GM19328 (cell line): ENCODE data around the gene SHISAL1.

Experiments
- ATAC-seq: cut with Tn5 transposase; IDR thresholded peaks from one replicate; pipeline ENCODE4 v1.9.1; 2021; ENCODE audit warnings: mild to moderate bottlenecking, moderate library complexity; ENCODE audit not compliant: unreplicated experiment

SHISAL1 gene

DNA sequence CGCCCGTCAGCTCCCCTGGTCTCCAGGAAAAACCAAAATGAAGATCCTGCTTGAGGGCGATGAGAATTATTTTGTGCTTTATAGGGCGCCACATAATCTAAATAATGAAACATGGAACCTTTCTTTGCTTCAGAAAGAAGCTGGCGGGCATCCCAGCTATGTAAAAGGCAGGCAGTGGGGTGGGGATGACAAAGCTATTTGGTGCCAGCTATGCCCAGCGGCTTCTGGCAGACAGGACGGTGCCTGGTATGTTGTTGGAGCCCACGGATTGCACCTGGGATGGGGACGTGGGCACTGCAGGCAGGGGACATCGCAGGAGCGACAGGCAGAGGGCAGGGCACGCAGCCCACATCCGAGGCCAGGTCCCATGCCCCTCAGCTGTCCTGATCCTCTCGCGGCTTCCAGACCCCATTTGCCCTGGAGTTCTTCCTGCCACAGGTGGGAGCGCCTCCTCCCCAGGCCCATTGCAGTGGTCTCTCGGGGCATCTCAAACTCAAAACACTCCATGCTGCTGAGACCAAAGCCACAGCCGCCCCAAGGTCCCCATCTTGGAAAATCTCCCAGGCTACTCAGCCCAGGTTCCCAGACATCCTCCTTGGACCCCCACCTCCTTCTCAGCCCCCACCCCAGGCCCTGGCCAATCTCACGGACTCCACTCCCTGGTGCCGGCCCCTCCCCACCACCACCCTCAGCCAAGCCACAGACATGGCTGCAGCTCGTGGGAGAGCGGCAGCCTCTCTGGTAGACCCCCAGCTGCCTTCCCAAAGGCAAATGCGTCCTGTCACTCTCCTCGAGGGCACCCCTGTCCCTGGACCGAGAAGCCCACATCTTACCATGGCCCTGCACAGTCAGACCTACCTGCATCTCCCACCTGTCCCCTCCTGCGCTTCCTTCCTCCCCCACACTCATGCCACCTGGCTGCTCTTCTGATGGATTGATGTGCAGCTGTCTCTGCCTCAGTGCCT lies 45.7 kb downstream of the SHISAL1 start:
- ATAC-seq, result no peak

DNA sequence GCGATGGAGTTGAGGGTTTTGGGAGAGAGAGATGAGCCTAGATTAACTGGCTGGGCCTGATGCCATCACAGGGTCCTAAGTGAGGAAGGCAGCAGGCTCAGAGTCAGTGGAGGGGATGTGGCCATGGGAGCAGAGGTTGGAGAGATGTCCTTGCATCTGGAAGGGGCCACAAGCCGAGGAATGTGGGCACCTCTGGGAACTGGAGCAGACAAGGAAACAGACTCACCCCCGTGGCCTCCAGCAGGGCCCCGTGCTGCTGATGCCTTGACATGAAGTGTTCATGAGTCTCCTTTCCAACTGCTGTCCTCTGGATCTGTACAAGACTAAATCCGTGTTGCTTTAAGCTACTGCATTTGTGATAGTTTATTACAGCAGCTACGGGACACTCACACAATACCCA lies 49.2 kb downstream of the SHISAL1 start:
- no peak for ATAC-seq

DNA sequence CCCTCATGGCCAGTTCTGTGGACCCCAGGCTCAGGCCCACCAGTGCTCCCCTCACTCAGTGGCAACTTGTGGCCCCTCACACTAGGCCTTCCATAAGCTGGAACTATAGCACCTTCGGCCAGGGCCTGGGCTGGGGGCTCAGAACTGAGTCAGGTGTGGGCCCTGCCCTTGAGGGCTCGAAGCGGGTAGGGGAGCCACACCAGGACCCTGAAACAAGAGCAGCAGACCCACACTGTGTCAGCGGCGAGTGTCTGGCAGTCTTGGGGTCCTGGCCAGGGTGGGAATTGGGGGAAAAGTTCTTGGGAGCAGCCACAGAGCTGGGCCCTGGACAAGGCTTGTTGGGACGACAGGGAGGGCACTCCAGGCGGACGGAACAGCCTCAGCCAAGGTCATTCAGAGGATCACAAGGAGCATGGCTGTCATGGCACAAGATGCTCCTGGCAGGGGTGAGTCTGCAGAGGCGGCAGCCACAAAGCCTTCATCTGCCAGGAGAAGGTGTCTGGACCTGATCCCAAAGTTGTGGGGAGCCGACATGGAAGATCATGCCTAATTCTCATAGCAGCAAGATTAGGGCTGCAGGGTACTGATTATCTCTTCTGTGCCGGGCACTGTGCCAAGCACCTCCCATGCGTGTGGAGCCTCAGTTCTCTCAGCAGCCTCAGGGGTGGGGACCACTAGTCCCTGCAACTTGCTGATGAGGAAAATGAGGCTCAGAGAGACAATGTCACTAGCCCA lies 50.7 kb downstream of the SHISAL1 start:
- ATAC-seq, result no peak

DNA sequence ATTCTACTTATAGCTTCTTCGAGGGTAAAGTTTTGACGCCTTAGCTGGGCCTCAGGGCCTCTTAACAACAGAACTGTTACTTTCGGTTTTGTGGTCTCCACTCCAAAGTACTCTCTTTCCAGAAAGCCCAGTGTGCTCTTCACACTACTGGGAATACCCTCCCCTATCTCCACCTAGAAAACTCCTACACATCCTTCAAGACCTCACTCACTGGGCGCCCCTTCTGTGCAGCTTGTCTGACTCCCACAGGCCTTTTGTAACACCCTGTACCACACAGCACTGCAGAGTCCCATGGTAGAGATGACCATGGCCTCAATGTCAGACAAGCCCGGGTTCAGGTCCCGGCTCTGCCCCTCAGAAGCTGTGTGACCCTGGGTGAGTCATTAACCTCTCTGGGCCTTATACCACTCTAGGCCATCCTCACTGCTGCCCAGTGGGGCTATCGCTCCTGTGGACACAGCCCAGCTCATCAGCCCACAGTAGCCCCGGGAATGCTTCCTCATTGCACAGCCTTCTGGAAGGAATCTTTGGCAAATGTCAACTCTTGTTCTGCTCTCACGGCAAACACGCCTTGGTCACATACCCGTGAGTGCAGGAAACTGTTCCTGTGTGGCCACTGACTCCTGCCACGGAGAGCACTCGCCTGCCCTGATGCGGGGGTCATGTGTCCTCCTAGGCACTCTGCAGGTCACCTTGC lies 51.4 kb downstream of the SHISAL1 start:
- no peak for ATAC-seq

DNA sequence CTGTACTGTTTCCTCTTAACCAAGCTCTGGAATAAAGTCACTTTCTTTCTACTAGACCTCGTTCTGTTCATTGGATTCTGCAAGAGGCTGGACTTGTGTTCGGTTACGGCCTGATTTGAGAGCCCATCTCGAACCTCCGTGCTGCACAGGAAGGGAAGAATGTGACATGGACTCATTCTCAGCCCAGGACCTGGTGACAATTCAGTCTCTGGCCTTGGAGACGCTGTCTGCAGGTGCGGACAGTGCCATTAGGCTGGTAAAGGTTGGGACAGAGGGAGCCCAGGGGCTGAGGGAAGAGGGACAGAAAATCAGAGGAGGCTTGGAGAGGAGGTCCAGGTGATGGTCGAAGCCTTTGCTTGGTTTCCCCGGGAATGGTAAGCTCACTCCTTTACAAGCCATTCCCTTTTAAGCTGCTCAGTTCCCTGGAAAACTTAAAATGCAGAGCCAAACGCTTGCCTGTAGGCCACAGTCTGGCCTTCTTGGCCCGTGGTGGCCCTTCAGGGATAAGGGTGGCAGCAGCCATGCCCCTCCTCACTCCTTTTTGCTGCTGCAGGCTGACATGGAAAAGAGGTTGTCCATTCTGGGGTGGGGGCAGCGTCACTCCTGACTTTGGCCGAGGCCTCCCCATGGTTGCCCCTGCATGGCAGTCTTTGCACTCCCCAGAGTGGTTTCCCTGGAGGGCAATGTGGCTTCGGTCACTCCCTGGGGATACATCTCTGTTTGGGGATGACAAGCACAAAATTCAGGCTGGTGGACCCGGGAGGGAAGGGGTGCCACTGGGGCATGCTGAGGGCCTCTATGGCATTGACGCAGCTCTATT lies 52.3 kb downstream of the SHISAL1 start:
- no peak for ATAC-seq

DNA sequence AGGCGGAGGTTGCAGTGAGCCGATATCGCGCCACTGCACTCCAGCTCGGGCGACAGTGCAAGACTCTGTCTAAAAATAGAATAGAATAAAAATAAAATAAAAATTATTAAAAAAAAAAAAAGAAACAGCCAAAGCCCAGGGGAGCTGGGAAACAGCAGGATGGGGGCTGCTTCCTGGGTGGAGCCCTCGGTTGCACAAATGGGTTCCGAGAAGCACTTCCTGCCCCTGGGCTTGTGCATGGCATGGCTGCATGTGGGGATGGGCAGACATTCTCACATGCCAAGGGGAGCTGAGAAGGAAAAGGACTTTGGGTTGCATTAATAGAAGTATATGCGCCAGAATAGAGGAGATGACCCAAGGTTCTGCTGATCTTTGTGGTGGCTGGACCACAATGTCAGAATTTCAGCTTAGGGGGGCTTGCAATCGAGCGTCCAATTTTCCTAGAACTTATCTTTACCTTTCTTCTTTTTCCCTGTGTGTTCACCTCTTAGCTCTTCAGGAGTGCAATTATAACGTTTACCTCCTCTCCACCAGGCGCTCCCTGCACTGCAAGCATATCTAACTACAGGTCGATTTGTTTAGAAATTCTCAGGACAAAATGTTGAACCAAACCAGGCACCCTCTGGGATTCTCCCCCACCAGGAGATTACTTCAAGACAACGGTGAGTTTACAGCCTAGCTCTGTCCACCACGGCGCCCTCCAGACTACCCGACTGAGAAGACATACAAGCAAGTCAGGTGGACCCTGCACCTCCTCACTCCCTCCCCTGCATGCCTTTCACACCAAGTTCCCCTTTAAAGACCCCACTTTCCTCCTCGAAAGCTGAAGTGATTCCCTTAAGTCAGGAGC lies 53.2 kb downstream of the SHISAL1 start:
- ATAC-seq, result no peak

DNA sequence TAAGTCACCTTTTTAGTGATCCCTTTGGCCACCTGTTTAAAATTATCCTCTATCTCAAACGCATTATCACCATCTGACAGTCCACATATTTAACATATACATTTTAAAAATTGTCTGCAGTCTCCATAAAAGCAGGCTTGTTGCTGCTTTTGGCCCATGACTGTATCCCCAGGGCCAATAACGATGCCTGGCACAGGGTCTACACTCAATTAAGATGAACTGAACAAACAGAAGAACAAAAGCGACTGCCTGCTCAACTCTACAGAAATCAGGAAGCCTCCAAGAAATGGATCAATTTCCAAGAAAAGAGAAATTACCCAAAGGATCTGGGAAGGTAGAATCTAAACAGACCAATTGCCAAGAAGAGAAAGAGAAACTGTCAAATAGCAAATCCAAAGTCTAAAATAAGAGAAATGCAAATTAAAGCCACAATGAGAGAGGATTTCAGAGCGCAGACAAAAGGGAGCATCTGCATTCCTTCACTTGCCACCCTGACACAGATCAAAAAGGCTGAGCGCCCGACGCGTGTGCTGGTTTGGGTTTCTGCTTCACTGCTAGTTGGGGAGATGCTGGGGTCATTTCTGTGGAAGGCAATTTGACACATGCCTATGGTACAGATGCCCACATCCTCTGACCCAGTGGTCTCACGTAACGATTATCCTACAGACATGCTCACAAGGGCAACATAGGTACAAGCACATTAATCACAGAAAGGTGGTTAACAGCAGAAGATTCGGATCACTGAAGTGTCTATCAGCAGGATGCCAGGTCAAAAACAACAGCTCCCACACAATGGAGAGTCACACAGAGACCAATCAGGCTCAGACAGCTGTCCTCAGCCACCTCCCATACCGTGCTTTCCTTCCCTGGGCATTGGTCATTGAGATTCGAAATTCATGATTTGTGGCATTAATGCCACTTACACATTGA lies 55.9 kb downstream of the SHISAL1 start:
- no peak for ATAC-seq

DNA sequence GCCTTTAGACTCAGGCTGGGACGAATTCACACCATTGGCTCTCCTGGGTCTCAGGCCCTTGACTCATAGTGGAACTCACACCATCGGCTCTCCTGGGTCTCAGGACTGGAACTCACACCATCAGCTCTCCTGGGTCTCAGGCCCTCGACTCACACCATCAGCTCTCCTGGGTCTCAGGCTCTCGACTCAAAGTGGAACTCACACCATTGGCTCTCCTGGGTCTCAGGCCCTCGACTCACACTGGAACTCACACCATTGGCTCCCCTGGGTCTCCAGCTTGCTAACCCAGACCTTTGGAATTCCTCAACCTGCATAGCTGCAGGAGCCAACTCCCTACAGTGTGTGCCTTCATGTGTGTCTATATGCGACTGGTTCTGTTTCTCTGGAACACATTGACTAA lies 56.7 kb downstream of the SHISAL1 start:
- no peak for ATAC-seq

DNA sequence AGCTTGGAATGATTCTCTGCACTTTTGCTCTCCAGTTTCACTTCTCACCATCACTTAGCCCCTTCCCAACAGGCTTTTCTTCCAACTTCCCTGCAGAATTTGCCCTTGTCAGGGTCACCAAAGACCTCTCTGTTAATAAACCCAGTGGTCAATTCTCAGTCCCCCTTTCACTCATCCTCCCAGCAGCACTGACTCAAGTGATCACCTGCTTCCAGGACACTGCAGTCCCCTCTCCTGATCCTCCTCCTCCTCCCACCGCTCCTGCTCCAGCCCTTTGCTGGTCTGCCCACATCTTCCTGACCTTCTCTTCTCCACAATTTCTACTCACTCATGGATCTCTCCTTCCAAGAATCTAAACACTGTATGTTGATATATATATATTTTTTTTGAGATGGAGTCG lies 57.9 kb downstream of the SHISAL1 start:
- ATAC-seq, result no peak

DNA sequence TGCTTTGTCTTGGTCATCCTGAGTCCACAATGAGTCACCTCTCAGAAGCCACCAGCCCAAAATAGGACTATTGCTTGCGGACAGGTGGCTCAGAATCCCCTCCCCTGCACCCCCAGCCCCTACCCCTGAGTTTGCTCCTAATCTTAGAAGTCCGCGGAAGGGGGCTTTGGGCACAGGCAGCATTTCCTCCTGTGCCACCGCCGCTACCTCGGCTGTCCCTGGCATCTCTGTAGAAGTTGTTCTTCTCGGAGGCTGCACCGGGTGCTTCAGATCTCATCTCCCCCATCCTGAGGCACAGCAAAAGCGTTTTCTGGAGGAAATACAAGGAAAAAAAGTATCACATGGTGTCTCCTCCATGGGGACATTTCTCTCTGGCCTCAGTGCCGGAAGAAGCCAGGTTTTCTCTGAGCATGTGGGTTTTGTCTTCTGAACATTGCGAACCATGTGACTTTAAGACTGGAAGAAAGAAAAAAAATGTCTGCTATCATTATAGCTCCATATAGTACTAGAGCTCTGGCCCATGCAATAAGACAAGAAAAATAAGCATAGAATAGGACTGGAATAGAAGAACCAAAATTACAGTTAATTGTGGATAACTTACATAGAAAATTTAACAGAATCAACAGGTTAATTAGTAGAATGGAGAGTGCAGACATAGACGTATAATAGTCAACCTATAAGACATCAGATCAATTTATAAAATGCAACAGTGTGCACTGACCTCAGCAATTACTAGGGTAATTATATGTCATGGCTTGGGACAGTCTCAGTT lies 63.2 kb downstream of the SHISAL1 start:
- no peak for ATAC-seq

DNA sequence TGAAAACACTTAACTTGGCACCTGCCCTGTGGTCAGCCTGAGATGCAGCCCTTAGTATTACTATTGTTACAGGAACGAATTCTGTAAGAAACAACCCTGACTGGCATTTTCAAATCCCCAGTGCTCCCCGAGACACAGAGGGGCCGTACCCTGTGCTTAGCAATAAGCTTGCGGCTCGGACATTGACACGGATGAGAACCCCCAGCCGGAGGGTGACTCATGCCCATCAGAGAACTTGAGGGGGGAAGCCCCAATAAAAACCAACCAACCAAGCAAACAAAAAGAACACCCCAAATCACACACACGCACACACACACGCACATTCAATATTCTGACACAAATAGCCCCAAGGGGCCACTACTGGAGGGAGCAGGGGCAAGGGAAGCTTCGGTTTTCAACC lies 63.8 kb downstream of the SHISAL1 start:
- ATAC-seq, result no peak

DNA sequence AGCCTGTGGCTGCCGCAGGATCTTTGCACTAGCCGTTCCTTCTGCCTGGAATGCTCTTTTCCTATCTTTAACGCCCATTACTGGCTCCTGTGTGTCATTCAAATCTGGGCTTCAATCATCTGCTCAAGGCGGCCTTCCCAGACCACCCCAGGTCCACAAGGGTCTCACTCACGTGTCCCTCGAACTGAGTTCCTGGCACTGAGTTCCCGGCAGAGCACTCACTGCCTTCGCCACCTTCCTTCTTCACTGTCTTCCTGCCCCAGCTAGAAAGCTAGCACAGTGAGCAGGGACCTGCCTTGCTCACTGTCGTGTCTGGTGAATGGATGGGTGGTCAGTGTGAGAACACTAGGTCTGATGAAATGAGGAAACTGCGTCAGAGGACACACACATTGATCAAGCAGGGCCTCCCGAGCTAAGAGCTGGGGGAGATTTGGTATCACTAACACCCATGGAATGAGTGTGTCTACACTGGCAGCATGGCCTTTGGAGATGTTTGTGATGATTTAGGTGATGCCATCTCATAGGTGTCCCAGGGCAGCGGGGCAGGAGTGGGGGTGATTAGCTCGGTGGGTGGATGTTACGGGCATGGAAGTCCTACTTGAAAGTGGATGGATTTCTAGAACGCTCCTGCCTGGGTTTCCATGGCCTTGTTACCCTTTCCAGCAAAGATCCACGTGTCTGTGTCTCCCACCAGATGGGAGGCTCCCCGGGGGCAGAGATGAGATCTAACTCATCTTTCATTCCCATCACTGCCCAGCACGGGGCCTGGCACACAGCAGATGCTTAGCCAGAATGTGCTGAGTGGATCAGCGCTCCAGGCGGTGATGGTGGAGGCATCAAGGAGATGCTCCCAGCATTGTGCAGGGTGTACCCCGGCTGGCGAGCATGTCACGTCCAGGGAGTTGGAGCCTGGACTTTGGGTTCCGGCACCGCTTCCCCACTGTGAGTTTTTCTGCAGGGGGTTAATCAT lies 64.5 kb downstream of the SHISAL1 start:
- no peak for ATAC-seq

DNA sequence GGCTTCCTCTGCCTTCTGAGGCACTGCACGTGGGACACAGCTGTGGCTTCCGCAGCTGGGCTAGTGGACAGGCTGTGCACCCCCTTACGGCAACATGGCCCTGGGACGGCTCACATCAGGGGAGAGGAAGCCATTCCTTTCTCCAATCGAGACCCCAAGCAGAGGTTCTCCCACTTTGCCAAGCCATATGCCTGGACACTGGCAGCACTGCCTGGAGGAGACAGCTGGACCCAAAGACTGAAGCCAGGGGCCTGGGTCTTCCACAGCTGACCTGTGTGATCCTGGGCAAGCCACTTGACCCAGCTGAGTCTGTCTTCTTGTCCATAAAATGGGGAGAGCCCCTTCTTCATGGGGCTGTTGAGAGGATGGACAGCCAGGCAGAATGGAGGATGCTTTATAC lies 65.4 kb downstream of the SHISAL1 start:
- ATAC-seq, result no peak

DNA sequence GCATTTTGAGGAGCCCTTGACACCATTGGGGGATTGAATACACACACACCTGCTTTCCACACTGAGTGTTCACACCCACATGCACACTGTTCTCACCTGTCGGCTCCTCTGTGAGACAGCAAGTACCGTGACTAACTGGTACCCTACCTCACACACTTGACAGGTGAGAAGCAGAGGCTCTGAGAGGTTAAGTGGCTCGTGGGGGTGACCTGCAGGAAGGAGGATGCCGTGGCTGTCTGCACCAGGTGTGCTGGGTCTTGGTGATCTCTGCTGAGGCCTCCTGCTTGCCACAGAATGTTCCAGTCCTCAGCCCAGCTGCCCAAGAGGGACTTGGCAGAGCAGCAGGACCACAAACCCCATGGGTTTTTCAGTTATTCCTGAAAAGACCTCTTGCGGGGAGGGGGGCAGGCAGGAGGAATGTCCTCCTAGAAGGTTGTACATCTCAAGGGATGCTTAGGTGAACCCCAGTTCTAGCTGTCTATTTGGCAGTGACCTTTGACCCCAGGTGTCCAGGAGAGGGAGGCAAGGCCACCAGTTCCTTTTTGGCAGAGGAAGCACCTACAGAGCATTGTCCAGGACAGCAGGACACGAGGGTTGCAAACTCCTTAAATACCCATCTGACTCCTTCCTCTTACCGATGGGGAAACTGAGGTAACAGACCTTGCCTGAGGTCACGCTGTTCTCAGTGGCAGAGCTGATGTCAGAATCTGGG lies 66.0 kb downstream of the SHISAL1 start:
- ATAC-seq, result no peak

DNA sequence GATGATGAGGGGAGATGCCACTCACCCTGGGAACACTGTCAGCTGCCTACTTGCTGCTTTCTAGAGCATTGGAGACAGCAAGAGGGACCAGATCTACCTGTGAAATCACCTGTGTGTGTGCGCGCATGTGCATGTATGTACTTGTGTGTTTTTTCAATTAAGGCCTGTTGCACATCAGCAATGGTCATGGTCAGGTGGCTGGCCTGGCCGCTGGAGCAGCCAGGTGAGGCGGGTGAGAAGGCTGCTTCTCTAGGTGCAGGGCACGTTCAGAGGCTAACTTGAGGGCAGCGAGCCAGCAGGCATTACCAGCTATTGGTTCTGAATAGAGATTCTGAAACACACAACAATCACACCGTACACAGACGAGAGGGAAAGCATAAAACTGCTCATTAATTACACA lies 66.9 kb downstream of the SHISAL1 start:
- ATAC-seq, result no peak

DNA sequence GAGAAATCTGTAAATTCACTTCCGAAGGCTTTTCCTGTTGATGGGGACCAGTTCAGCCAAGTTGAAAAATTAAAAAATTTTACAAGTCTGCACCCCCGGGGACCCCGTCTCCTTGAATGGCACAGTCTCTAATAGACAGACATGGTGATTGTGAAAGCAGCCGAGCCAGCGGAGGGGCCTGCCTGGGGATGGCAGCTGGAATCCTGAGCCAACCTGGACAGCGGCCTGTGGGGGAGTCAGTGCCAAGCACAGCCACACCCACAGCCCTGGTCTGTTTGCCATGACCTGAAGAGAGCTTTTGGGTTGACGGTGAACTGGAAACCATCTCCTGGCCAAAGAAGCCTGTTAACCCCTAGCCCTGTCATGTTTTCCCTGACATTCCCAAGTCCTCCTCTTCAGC lies 67.3 kb downstream of the SHISAL1 start:
- ATAC-seq, result no peak
